Hepatocyte (in vitro differentiated cells): ENCODE results near the gene SCN1A. TPM values are rescaled to one million over a fixed set of nuclear protein-coding genes. Genes with fewer than 3 reads are reported as not detected.
"Not testable (repeated sequence)": the region's sequence is repeated elsewhere in the genome, so short reads cannot be mapped to it uniquely, and the experiment has no call there.

ENCODE experiments used
- DNase-seq: peaks from one replicate; pipeline ENCODE4 v3.0.0-alpha.2; 2016; ENCODE audit warnings: low spot score
- H2AFZ ChIP-seq: fragments of 200-600 bp; sonication (generic); 2 replicates; pipeline ENCODE4 v1.6.0; 2016; ENCODE audit warnings: antibody characterized with exemption, mild to moderate bottlenecking
- H3K27ac ChIP-seq: fragments of 200-600 bp; sonication (generic); 2 replicates; pipeline ENCODE4 v1.5.1; 2016; ENCODE audit warnings: mild to moderate bottlenecking
- H3K27me3 ChIP-seq: fragments of 200-600 bp; sonication (generic); 2 replicates; pipeline ENCODE4 v1.6.1; 2016
- H3K36me3 ChIP-seq: fragments of 200-600 bp; sonication (generic); replicated peaks from 2 replicates; pipeline ENCODE4 v1.5.1; 2016; ENCODE audit warnings: low read depth; ENCODE audit not compliant: insufficient read depth
- H3K4me1 ChIP-seq: fragments of 200-600 bp; sonication (generic); 2 replicates; pipeline ENCODE4 v1.5.1; 2016; ENCODE audit warnings: mild to moderate bottlenecking, moderate library complexity; ENCODE audit not compliant: insufficient read depth
- H3K4me2 ChIP-seq: fragments of 200-600 bp; sonication (generic); 2 replicates; pipeline ENCODE4 v1.6.0; 2016
- H3K4me3 ChIP-seq: fragments of 200-600 bp; sonication (generic); 2 replicates; pipeline ENCODE4 v1.5.1; 2016; ENCODE audit warnings: mild to moderate bottlenecking
- H3K79me2 ChIP-seq: fragments of 200-600 bp; sonication (generic); 2 replicates; pipeline ENCODE4 v1.6.0; 2017; ENCODE audit warnings: mild to moderate bottlenecking
- H3K9me2 ChIP-seq: fragments of 200-600 bp; sonication (generic); replicated peaks from 2 replicates; pipeline ENCODE4 v1.6.0; 2017; ENCODE audit warnings: mild to moderate bottlenecking; ENCODE audit not compliant: insufficient read depth
- H3K9me3 ChIP-seq: fragments of 200-600 bp; sonication (generic); 2 replicates; pipeline ENCODE4 v1.5.1; 2016; ENCODE audit warnings: low read depth, mild to moderate bottlenecking
- H4K20me1 ChIP-seq: fragments of 200-600 bp; sonication (generic); 2 replicates; pipeline ENCODE4 v1.6.0; 2016; ENCODE audit warnings: mild to moderate bottlenecking; ENCODE audit not compliant: insufficient read depth, poor library complexity, severe bottlenecking
- EZH2 ChIP-seq: fragments of 200-600 bp; sonication (generic); IDR thresholded peaks from 2 replicates; pipeline ENCODE4 v1.6.1; 2016; ENCODE audit warnings: antibody characterized with exemption, mild to moderate bottlenecking, borderline replicate concordance
- EZH2phosphoT487 ChIP-seq: fragments of 200-600 bp; sonication (generic); IDR thresholded peaks from one replicate; pipeline ENCODE4 v1.6.1; 2018; ENCODE audit warnings: antibody characterized with exemption, mild to moderate bottlenecking, low read depth, moderate library complexity; ENCODE audit not compliant: unreplicated experiment, severe bottlenecking
- WGBS: methylation state at CpG from one replicate; pipeline ENCODE4 v1.1.6; 2016; ENCODE audit warnings: low lambda C conversion rate; ENCODE audit errors: missing lambda C conversion rate; 5-methylcytosine and 5-hydroxymethylcytosine counted together
- polyA plus RNA-seq: library from polyadenylated mRNA; unstranded; fragments of >200 nt; fragmentation: Nextera tagmentation; extraction: Ambion mirVana; gene quantifications from 2 replicates; pipeline ENCODE4 v1.2.1, GENCODE V29; 2016
- total RNA-seq: library from RNA; depleted of rRNA; stranded (reverse); fragments of >200 nt; gene quantifications from 2 replicates; pipeline ENCODE4 v1.2.3, GENCODE V29; 2014
- TF ChIP-seq, protein P1 (sequence below): fragments of 200-600 bp; sonication (generic); IDR thresholded peaks from 2 replicates; pipeline ENCODE4 v1.5.1; 2016; ENCODE audit warnings: antibody characterized with exemption, mild to moderate bottlenecking; ENCODE audit not compliant: poor library complexity

SCN1A gene
- total and polyA plus RNA-seq, 2 experiments from 2014 or later = 0.03 TPM; not detected in 1

DNA sequence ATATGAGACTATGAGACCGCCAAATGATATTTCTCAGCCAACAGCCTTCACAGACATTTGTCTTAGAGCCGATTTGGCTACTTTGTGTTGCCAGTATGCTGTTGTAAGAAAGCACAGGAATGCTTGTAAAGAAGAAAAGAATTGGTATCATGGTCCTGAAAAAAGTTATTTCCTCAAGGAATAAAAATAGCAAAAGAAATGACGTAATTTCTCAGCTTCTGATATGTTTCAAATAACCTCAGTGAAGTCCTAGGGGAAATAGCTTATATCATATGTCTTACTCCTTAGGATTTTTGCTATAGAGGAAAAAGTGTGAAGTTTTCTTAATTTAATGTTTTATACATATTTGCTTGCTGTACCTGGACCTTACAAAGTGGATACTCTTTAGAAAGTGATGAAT is 23.0 kb downstream of the SCN1A start:
- no peak overlapping the region for H3K4me2 ChIP-seq
- 92% methylated on average over 3 of the region's 3 CpGs for WGBS
- H3K79me2 ChIP-seq = no peaks in the 10 kb centered on the region
- H2AFZ ChIP-seq = no peak overlapping the region
- no peak for TF ChIP-seq EZH2
- TF ChIP-seq EZH2phosphoT487 = no peak
- TF ChIP-seq, protein P1, sequence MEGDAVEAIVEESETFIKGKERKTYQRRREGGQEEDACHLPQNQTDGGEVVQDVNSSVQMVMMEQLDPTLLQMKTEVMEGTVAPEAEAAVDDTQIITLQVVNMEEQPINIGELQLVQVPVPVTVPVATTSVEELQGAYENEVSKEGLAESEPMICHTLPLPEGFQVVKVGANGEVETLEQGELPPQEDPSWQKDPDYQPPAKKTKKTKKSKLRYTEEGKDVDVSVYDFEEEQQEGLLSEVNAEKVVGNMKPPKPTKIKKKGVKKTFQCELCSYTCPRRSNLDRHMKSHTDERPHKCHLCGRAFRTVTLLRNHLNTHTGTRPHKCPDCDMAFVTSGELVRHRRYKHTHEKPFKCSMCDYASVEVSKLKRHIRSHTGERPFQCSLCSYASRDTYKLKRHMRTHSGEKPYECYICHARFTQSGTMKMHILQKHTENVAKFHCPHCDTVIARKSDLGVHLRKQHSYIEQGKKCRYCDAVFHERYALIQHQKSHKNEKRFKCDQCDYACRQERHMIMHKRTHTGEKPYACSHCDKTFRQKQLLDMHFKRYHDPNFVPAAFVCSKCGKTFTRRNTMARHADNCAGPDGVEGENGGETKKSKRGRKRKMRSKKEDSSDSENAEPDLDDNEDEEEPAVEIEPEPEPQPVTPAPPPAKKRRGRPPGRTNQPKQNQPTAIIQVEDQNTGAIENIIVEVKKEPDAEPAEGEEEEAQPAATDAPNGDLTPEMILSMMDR = no peak
- no peak for DNase-seq
- H3K9me2 ChIP-seq = no peaks in the 10 kb centered on the region
- H3K27ac ChIP-seq = no peak overlapping the region
- H3K36me3 ChIP-seq = no peaks in the 10 kb centered on the region
- H3K4me1 ChIP-seq = no peaks in the 10 kb centered on the region
- no peaks in the 10 kb centered on the region for H4K20me1 ChIP-seq
- no peaks in the 10 kb centered on the region for H3K9me3 ChIP-seq
- no peaks in the 10 kb centered on the region for H3K27me3 ChIP-seq
- H3K4me3 ChIP-seq = no peak overlapping the region

GRCh38 chr2:166104084-166104483 is 23.7 kb downstream of the SCN1A start:
- TF ChIP-seq, protein P1 = no peak
- no peak for TF ChIP-seq EZH2phosphoT487
- TF ChIP-seq EZH2 = no peak
- H3K27ac ChIP-seq = no peak overlapping the region
- H4K20me1 ChIP-seq = no peaks in the 10 kb centered on the region
- 83% methylated on average over 1 of the region's 1 CpG for WGBS
- H3K79me2 ChIP-seq = no peaks in the 10 kb centered on the region
- no peaks in the 10 kb centered on the region for H3K9me3 ChIP-seq
- H2AFZ ChIP-seq = no peak overlapping the region
- no peak for DNase-seq
- no peaks in the 10 kb centered on the region for H3K4me1 ChIP-seq
- no peaks in the 10 kb centered on the region for H3K9me2 ChIP-seq
- H3K27me3 ChIP-seq = no peaks in the 10 kb centered on the region
- no peak overlapping the region for H3K4me2 ChIP-seq
- H3K4me3 ChIP-seq = no peak overlapping the region
- no peaks in the 10 kb centered on the region for H3K36me3 ChIP-seq

DNA sequence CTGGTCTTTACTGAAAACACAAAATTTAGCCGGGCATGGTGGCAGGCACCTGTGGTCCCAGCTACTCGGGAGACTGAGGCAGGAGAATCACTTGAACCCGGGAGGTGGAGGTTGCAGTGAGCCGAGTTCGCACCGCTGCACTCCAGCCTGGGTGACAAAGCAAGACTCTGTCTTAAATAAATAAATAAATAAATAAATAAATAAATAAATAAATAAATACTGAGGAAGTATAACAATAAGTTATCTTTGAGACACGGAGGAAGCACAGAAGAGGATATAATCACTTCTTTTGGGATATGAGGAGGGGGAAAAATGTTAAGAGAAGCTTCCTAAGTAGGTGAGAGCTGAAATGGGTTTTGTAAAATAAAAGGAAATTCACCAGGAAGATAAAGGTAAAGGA is 24.5 kb downstream of the SCN1A start:
- not testable (repeated sequence) for H3K4me1 ChIP-seq, H3K4me3 ChIP-seq, H2AFZ ChIP-seq, H3K4me2 ChIP-seq, H4K20me1 ChIP-seq, H3K36me3 ChIP-seq, H3K27me3 ChIP-seq, DNase-seq, H3K9me3 ChIP-seq, H3K9me2 ChIP-seq, H3K27ac ChIP-seq, H3K79me2 ChIP-seq
- WGBS = 94% methylated on average over 7 of the region's 7 CpGs

- TF ChIP-seq EZH2 (no peak), EZH2phosphoT487 (no peak)
- TF ChIP-seq, protein P1 = no peak
- H3K4me3 ChIP-seq = no peak overlapping the region
- no peaks in the 10 kb centered on the region for H3K79me2 ChIP-seq
- H3K4me1 ChIP-seq = no peaks in the 10 kb centered on the region
- no peak overlapping the region for H3K4me2 ChIP-seq
- no peaks in the 10 kb centered on the region for H3K36me3 ChIP-seq
- H2AFZ ChIP-seq = no peak overlapping the region
- no peak for DNase-seq
- H4K20me1 ChIP-seq = no peaks in the 10 kb centered on the region
- H3K27ac ChIP-seq = no peak overlapping the region
- H3K27me3 ChIP-seq = no peaks in the 10 kb centered on the region
- H3K9me2 ChIP-seq = no peaks in the 10 kb centered on the region
- no peaks in the 10 kb centered on the region for H3K9me3 ChIP-seq
- 97% methylated on average over 1 of the region's 1 CpG for WGBS
Measured at GRCh38 chr2:166094325-166094724, 33.5 kb downstream of the SCN1A start.
